ENCODE data around the gene RFK. TPM values are rescaled to one million over a fixed set of nuclear protein-coding genes. Genes with fewer than 3 reads are reported as not detected.

Gene RFK
- total RNA-seq, 1 donor from 2014 or later: 80.8 TPM

- DNase-seq: no peak
Measured at GRCh38 chr9:76405868-76406267, 11.6 kb upstream of the RFK start.

GRCh38 chr9:76405340-76405739 is 11.1 kb upstream of the RFK start:
- no peak for DNase-seq

DNA sequence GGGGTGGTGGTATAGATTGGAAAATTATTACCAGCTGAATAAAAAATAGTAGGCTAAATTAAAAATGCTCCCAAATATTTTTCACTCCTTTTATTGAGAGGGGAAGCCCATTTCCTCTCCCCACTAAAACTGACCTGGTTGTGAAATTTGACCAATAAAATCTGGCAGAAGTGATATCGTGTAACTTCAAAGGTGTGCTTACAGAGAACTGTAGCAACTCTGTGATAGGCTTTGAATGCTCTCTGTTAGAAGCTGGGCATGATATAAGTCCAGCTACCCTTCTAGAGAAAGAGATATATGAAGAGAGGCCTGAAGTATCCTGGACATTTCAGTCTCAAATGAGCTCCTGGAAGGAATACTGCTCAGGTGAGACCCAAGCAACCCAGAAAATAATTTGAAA is 10.2 kb upstream of the RFK start:
- no peak for DNase-seq

DNA sequence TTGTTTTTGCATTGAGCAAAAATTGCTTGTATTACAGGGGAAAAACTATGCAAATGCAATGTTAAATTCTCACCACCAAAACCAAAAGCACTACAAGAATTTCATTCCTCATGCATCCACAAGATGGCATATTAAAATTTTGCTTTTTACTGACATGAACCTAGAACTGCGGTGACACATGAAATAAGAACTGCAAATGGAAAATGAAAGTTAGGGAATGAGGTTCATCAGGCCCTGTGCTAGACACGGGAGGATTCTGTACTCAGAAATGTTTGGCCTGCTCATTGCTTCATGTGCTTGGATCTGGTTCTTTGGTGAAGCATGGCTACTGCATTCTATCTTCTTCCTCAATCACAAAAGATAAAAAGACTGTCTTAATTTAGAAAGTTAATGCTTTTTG is 9.1 kb upstream of the RFK start:
- peak; percentile 80 for DNase-seq

DNA sequence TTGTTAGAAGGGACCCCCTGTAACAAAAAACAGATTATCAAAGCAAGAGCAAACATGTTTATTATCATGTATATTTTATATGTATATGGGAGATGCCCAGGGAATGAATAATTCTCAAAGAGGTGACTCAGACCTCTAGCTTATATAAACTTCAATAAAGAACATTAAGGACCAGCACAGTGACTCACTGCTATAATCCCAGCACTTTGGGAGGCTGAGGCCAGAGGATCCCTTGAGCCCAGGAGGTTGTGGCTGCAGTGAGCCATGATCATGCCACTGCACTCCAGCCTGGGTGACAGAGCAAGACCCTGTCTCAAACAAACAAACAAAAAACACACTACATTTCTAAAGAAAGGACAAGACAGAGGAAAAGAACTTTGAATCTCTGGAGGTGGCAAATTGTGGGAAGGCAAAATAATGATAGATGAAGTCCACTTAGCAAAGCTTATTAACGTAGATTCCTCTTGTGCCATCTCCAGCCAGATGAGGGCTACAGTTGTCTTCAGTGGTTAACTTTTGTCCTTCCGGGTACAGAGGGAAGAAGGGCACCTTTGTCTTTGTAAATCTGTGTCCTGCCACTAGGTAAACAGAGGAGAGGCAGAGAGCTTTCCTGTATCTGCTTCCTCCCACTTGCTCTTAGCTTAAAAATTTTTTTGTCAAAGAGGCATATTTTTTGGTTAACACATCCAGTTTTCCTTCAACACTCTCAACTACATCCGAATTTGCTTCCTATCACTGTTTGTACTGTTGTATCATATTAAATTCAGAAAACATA is 7.5 kb upstream of the RFK start:
- no peak for DNase-seq

DNA sequence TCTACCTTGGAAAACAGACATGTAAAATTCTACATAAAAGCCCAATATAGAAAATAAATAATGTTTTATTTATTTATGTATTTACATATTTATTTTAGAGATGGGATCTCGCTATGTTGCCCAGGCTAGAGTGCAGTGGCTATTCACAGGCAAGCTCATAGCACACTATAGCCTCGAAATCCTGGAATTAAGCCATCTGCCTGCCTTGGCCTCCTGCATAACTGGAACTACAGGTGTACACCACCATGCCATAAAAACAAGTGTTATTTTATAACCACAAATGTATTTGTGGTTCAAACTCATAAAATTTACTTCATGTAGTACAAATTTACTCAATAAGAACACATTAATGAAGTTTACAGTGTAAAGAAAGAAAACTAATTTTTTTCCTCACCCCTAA is 7.0 kb upstream of the RFK start:
- no peak for DNase-seq

DNA sequence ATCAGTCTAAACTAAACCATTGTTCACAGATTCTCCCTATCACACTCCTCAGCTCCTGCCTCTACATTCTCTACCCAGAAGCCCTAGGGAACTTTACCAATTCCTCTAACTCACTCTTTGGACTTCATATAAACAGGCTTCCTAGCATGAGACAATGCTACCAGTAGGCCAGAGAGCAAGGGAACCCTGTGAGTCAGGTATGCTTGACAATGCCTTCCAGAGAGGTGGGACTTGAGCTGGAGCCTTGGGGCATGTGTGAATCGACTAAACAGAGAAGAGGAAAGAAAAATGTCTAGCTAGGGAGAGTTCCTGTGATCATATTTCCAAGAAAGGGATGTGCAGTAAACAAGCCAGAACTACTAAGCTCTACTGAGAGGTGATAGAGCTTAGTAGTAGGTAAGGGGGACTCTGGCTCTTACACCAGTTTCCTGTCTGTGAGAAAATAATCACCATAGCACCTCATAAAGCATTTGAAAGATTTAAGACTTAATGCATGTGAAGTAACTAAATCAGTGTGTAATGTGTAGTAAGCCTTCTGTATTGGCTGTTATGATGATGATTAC is 6.4 kb upstream of the RFK start:
- DNase-seq: no peak

- no peak for DNase-seq
Measured at GRCh38 chr9:76399856-76400255, 5.6 kb upstream of the RFK start.

GRCh38 chr9:76396597-76396996 is 2.4 kb upstream of the RFK start:
- DNase-seq: no peak

- no peak for DNase-seq
Measured at GRCh38 chr9:76396144-76396543, 1.9 kb upstream of the RFK start.

GRCh38 chr9:76395381-76395780 is 1.2 kb upstream of the RFK start:
- no peak for DNase-seq

GRCh38 chr9:76394960-76395252 is 680 bp upstream of the RFK start:
- DNase-seq: peak; percentile 60

- peak; percentile 74 for DNase-seq
Measured at GRCh38 chr9:76390656-76391055, 3.6 kb downstream of the RFK start.

- peak; percentile 53 for DNase-seq
Measured at GRCh38 chr9:76379494-76379893, 14.7 kb downstream of the RFK start.

DNA sequence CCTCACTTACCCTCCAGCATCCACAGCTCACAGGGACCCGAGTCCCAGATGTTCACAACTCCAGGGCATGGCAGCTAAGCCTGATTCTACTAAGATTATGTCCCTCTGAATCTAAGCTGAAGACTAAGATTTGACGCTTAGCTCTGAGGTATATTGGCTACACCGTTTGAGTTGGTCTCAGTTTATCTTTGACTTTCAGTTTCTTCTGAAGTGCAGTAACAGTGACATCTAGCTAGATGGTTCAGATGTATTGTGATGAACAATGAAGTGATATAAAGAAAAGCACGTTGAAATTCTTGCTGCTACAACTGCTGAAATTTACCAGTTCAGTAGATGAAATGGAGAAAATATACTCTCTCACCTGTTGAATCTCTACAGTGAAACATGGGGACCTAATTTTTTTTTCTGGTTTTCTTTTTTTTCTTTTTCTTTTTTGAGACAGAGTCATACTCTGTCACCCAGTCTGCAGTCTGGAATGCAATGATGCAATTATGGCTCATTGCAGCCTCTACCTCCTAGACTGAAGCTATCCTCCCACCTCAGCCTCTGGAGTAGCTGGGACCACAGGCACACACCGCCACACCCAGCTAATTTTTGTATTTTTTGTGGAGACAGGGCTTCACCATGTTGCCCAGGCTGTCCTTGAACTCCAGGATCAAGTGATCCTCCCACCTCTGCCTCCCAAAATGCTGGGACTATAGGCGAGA is 15.7 kb downstream of the RFK start:
- no peak for DNase-seq

- DNase-seq: no peak
Measured at GRCh38 chr9:76377791-76378190, 16.4 kb downstream of the RFK start.

GRCh38 chr9:76374783-76375559 is 19.3 kb downstream of the RFK start:
- peak; percentile 93 for DNase-seq

- DNase-seq: no peak
Measured at GRCh38 chr9:76373784-76374474, 20.3 kb downstream of the RFK start.

DNA sequence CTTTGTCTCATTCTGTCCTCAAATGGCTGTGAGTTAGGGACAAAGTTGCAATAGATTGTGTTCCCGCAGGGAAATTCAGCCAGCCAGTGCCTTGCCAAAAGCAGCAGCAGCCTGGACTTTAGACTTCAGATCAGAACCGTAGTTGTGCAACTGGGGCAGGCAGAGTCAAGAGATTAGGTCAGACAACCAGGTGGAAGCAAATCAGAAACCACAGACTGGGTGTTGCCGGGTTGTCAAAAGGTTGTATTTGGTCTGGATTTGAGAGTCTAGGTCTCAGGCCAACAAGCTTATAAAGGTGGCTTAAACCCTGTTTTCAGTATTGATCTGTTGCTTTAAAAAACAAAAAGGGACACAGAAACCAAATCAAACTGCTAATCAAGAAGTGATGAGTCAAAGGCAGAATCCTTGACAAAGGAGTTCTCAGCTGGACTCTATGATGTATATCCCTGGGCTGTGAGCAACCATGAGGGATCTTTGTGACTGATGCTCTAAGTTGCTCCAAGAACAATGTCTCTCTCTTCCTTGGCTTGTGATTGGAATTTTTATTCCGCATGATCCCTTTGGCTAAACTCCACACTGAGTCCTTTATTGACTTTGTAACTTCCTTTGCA is 20.9 kb downstream of the RFK start:
- peak; percentile 40 for DNase-seq

- DNase-seq: no peak
Measured at GRCh38 chr9:76372336-76372735, 21.9 kb downstream of the RFK start.

GRCh38 chr9:76371901-76372300 is 22.3 kb downstream of the RFK start:
- peak; percentile 46 for DNase-seq

DNA sequence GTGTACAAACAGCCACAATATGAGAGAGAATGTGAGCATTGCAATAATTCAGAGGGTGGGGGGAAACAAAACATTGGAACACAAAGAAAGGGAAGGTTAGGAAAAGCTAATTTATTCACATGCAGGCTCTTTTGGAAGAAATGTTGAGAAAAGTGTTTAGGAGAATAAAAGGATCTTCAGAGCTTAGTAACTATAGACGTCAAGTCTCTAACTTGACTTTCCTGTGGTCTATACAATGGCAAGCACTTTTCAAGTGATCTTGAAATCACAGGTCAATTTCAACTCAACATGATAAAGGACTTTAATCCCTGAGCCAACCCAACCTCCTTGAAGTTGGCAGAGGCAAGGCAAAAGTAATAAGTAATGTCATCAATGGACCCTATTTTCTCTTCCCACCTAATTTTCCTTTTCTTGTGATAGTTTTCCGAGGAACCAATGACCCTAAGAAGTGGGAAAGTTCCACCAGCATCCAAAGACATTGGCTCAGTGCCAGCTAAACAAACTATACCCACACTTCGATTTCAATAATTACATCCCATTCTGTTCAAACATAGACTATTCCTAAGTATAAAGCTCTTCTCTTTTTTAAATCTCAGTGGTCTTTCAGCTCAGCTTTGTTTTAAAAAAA is 23.7 kb downstream of the RFK start:
- DNase-seq: no peak

Measured in dermis blood vessel endothelial cell (primary cell).